Measurements from ENCODE around the gene ERICH2. TPM values are rescaled to one million over a fixed set of nuclear protein-coding genes. Genes with fewer than 3 reads are reported as not detected.
A peak's percentile ranks its signal among the peaks of the same experiment; 100 is the strongest.

ERICH2 gene
- total and polyA plus RNA-seq, 2 of the 13 experiments (the other 11 are each of a cell fraction or from before 2014, with no cell fraction given) = not detected

- TF ChIP-seq MYNN (CRISPR knock-in tag; IDR thresholded peaks at IDR 0.05; ENCODE audit: low read depth) = no peak
- TF ChIP-seq ZNF660 (CRISPR knock-in tag; IDR thresholded peaks at IDR 0.05; ENCODE audit: borderline replicate concordance, low read depth) = no peak
- no peak for TF ChIP-seq KLF15 (CRISPR knock-in tag; IDR thresholded peaks at IDR 0.05; ENCODE audit: borderline replicate concordance)
- TF ChIP-seq ZNF556 (CRISPR knock-in tag; IDR thresholded peaks at IDR 0.05; ENCODE audit: borderline replicate concordance) = no peak
- TF ChIP-seq HMGXB4 (CRISPR knock-in tag; IDR thresholded peaks at IDR 0.05; ENCODE audit: borderline replicate concordance in 1 of 2, low read depth in 1 of 2) = no peak
- no peak for TF ChIP-seq MYC (CRISPR knock-in tag; IDR thresholded peaks at IDR 0.05; ENCODE audit: borderline replicate concordance)
- no peak for TF ChIP-seq KLF16 (CRISPR knock-in tag; IDR thresholded peaks at IDR 0.05)
- no peak for TF ChIP-seq ZNF550 (CRISPR knock-in tag; IDR thresholded peaks at IDR 0.05; ENCODE audit: borderline replicate concordance)
- no peak for TF ChIP-seq ZNF276 (CRISPR knock-in tag; IDR thresholded peaks at IDR 0.05; ENCODE audit: low read depth)
- no peak for TF ChIP-seq PRMT3 (CRISPR knock-in tag; IDR thresholded peaks at IDR 0.05; ENCODE audit: borderline replicate concordance, low read depth)
- TF ChIP-seq HDAC1 (CRISPR knock-in tag; IDR thresholded peaks at IDR 0.05) = peak; percentile 3; the same call in 1 of the 2 replicates
- no peak for TF ChIP-seq MTF1 (CRISPR knock-in tag; IDR thresholded peaks at IDR 0.05)
- TF ChIP-seq, protein P1, sequence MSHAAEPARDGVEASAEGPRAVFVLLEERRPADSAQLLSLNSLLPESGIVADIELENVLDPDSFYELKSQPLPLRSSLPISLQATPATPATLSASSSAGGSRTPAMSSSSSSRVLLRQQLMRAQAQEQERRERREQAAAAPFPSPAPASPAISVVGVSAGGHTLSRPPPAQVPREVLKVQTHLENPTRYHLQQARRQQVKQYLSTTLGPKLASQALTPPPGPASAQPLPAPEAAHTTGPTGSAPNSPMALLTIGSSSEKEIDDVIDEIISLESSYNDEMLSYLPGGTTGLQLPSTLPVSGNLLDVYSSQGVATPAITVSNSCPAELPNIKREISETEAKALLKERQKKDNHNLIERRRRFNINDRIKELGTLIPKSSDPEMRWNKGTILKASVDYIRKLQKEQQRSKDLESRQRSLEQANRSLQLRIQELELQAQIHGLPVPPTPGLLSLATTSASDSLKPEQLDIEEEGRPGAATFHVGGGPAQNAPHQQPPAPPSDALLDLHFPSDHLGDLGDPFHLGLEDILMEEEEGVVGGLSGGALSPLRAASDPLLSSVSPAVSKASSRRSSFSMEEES (CRISPR knock-in tag; IDR thresholded peaks at IDR 0.05) = no peak
- no peak for TF ChIP-seq ZBTB8A (CRISPR knock-in tag; IDR thresholded peaks at IDR 0.05; ENCODE audit: borderline replicate concordance, low read depth)
- no peak for TF ChIP-seq ZFYVE20 (CRISPR knock-in tag; IDR thresholded peaks at IDR 0.05; ENCODE audit: borderline replicate concordance, low read depth)
- TF ChIP-seq FOXA1 (IDR thresholded peaks at IDR 0.05) = no peak
- no peak for TF ChIP-seq FOXA1 (CRISPR knock-in tag; IDR thresholded peaks at IDR 0.05)
- no peak for TF ChIP-seq ZNF136 (CRISPR knock-in tag; IDR thresholded peaks at IDR 0.05; ENCODE audit: low read depth)
- TF ChIP-seq NR1H2 (CRISPR knock-in tag; IDR thresholded peaks at IDR 0.05; ENCODE audit: borderline replicate concordance, low read depth) = no peak
- TF ChIP-seq ZNF672 (CRISPR knock-in tag; IDR thresholded peaks at IDR 0.05) = no peak
Observed at GRCh38 chr2:170771421-170771937, 1.3 kb downstream of the ERICH2 start (continued).
